GM10266 (cell line): ENCODE measurements around the gene ODF4.
A peak's percentile ranks its signal among the peaks of the same experiment; 100 is the strongest.

Experiments
- DNase-seq: peaks from one replicate; pipeline ENCODE4 v3.0.0; 2012; ENCODE audit errors: extremely low spot score
- CTCF ChIP-seq: IDR thresholded peaks from 2 replicates; pipeline ENCODE4 v1.5.1; 2012; ENCODE audit warnings: mild to moderate bottlenecking, low read depth; ENCODE audit not compliant: control insufficient read depth, insufficient read depth; ENCODE audit errors: missing control alignments

ODF4 gene

GRCh38 chr17:8380049-8380448, 40.4 kb downstream of the ODF4 start:
- no peak for TF ChIP-seq CTCF
- DNase-seq = no peak

GRCh38 chr17:8382052-8382879, 42.6 kb downstream of the ODF4 start:
- DNase-seq = no peak
- TF ChIP-seq CTCF = no peak

DNA sequence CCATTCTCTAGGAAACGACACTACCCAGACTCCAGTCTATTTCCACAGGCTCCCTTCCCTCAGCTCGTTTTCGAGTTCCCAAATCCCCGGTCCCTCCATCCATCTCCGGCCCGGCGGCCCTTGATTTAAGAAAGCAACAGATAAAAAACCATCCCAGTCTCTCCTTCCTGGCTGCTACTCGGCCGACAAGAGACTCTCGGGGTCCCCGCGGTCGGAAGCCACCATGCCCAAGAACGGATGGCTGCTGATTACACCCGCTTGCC, 43.2 kb downstream of the ODF4 start:
- DNase-seq = no peak
- no peak for TF ChIP-seq CTCF

DNA sequence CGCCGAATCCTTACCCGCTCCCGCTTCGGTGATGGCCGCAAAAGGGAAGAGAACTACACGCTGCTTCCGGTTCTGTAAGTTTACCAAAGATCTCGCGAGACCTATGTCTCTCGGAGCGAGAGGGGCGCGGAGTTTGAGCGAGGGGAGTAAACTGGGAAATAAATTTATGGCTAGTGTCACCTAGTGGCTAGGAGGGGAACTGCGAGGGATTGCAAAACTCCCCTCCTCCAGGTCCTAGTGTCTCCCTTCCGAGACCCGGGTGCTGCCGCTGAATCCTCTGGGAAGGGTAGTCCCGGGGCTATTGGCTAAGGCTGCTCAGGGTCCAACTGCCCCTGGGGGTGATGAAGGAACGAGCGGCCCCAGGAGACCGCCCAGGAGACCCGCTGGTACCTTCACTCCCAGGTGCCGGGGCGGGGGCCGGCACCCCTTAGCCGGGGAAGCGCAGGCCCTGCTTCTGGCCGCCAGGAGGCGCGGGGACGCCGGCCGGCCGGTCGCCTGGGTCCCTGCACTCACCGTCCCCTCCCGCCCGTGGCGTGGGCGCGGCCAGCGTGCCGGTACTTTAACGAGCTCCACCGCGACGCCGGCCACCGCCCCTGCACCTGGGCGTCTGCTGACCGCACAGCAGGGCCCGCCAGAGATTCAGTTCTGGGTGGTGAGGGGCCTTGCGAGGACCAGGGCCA, 43.6 kb downstream of the ODF4 start, which contains the start of gene RPL26:
RPL26 (minus strand) TSS at position 51 of the 680 bp plus-strand sequence. CDS start 883 bp downstream, outside the sequence.
- peak; percentile 94 for TF ChIP-seq CTCF
- DNase-seq = peak; percentile 97

- no peak for DNase-seq
- no peak for TF ChIP-seq CTCF
These were observed 45.2 kb downstream of the ODF4 start for GRCh38 chr17:8384801-8385378.

DNA sequence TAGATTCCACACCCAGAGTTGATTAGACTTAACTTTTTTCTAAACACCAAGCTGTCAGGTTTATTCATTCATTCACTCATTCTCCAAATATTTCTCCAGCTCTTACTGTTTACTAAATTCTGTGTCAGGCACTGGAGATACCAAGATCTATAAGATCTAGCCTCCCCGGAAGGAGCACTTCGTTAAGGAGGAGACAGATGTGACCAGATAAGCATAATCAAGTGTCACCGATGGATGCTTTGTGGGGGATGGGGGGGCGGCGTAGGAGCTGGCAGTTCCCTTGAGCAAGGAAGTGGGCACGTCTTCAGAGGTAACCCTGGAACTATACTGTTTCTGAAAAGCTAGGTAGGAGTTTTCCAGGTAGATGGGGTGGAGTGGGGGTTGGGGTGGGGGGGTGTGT, 47.2 kb downstream of the ODF4 start:
- TF ChIP-seq CTCF = no peak
- DNase-seq = no peak
